Breast epithelium (tissue), 3 donors: Measurements from ENCODE around the gene CCDC71.

Source experiments
- CTCF ChIP-seq, 3 donors: fragments of 450-650 bp; IDR thresholded peaks; one replicate each; pipeline ENCODE4 v1.5.1; 2016 to 2017; ENCODE audit warnings: antibody characterized with exemption in 3 of 3, mild to moderate bottlenecking in 3 of 3, moderate library complexity in 3 of 3
- POLR2A ChIP-seq: fragments of 450-650 bp; IDR thresholded peaks from one replicate; pipeline ENCODE4 v1.6.1; 2016; ENCODE audit warnings: antibody characterized with exemption, mild to moderate bottlenecking, moderate library complexity
- POLR2AphosphoS5 ChIP-seq, 3 donors: sonication (generic); formaldehyde crosslinking; IDR thresholded peaks; one replicate each; pipeline ENCODE4 v1.6.1; 2017; ENCODE audit warnings: antibody characterized with exemption in 3 of 3

GRCh38 chr3:49161197-49161596 is 4.9 kb downstream of the CCDC71 start:
- no peak for TF ChIP-seq CTCF (IDR thresholded peaks at IDR 0.05)
- no peak for TF ChIP-seq POLR2AphosphoS5 (IDR thresholded peaks at IDR 0.05)
- no peak for TF ChIP-seq POLR2A
